ENCODE results near the gene COQ9. TPM values are rescaled to one million over a fixed set of nuclear protein-coding genes. Genes with fewer than 3 reads are reported as not detected.

The COQ9 gene
- total RNA-seq, 2 donors from 2014 or later, result 29.5 to 33.5 TPM

GRCh38 chr16:57479976-57480753, 32.9 kb downstream of the COQ9 start:
- DNase-seq (ENCODE audit: low spot score), result no peak
- H3K4me3 ChIP-seq, result peak overlapping the region; percentile 74
- peaks cover 2% of the 10 kb centered on the region for H3K36me3 ChIP-seq
- H3K27ac ChIP-seq, result peak overlapping the region; percentile 79 to 83
- peak; percentile 10 for ATAC-seq (ENCODE audit: insufficient number of reproducible peaks, low FRiP score, low read depth)
- no peaks in the 10 kb centered on the region for H3K9me3 ChIP-seq
- TF ChIP-seq, protein P1, sequence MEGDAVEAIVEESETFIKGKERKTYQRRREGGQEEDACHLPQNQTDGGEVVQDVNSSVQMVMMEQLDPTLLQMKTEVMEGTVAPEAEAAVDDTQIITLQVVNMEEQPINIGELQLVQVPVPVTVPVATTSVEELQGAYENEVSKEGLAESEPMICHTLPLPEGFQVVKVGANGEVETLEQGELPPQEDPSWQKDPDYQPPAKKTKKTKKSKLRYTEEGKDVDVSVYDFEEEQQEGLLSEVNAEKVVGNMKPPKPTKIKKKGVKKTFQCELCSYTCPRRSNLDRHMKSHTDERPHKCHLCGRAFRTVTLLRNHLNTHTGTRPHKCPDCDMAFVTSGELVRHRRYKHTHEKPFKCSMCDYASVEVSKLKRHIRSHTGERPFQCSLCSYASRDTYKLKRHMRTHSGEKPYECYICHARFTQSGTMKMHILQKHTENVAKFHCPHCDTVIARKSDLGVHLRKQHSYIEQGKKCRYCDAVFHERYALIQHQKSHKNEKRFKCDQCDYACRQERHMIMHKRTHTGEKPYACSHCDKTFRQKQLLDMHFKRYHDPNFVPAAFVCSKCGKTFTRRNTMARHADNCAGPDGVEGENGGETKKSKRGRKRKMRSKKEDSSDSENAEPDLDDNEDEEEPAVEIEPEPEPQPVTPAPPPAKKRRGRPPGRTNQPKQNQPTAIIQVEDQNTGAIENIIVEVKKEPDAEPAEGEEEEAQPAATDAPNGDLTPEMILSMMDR (IDR thresholded peaks at IDR 0.05), result no peak
- peaks cover 23 to 69% of the 10 kb centered on the region in 2 donors for H3K4me1 ChIP-seq (ENCODE audit: control insufficient read depth in 1 of 2, low read depth in 2 of 2)
- no peaks in the 10 kb centered on the region for H3K27me3 ChIP-seq (replicated peaks; ENCODE audit: insufficient read depth)

DNA sequence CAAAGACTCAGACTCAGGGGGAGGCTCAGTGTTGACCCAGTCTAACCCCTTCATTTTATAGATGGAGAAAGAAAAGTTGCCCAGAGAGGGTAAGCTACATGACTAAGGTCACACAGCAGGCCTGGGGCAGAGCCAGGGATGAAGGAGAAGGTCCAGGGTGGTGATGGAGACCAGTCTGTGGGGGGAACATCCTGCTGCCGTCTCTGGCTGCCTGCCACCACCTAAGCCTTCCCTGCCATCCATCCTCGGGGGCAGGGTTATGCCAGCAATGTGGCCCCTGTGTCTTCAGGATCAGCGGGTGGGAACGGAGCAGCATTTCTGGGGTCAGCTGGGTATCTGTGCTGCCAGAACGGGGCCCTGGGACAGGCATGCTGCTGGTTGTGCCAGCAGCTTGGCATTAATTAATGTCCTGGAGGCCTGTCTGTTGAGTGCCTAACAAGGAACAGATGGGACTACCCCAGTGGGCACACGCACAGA, 33.5 kb downstream of the COQ9 start:
- H3K4me1 ChIP-seq (ENCODE audit: control insufficient read depth in 1 of 2, low read depth in 2 of 2), result peaks cover 23 to 75% of the 10 kb centered on the region in 2 donors
- H3K27me3 ChIP-seq (replicated peaks; ENCODE audit: insufficient read depth), result no peaks in the 10 kb centered on the region
- no peaks in the 10 kb centered on the region for H3K9me3 ChIP-seq
- peak overlapping the region; percentile 79 to 83 for H3K27ac ChIP-seq
- DNase-seq (ENCODE audit: low spot score), result no peak
- TF ChIP-seq, protein P1 (IDR thresholded peaks at IDR 0.05), result no peak
- ATAC-seq (ENCODE audit: insufficient number of reproducible peaks, low FRiP score, low read depth), result no peak
- no peaks in the 10 kb centered on the region for H3K36me3 ChIP-seq
- H3K4me3 ChIP-seq, result no peak overlapping the region

- DNase-seq (ENCODE audit: low spot score), result no peak
- Histone ChIP-seq H3K27me3 (replicated peaks; ENCODE audit: insufficient read depth) (no peaks in the 10 kb centered on the region), H3K4me3 (no peak overlapping the region), H3K9me3 (no peaks in the 10 kb centered on the region), H3K36me3 (no peaks in the 10 kb centered on the region), H3K27ac (peak overlapping the region; percentile 79 to 83), H3K4me1 (ENCODE audit: control insufficient read depth in 1 of 2, low read depth in 2 of 2) (peaks cover 23 to 69% of the 10 kb centered on the region in 2 donors)
- ATAC-seq (ENCODE audit: insufficient number of reproducible peaks, low FRiP score, low read depth), result no peak
- TF ChIP-seq, protein P1 (IDR thresholded peaks at IDR 0.05), result no peak
These were observed 34.1 kb downstream of the COQ9 start for GRCh38 chr16:57481421-57481820.

- Histone ChIP-seq H3K4me3 (no peak overlapping the region), H3K27ac (no peak overlapping the region), H3K4me1 (ENCODE audit: control insufficient read depth in 1 of 2, low read depth in 2 of 2) (peaks cover 21 to 67% of the 10 kb centered on the region in 2 donors), H3K27me3 (replicated peaks; ENCODE audit: insufficient read depth) (no peaks in the 10 kb centered on the region), H3K9me3 (no peaks in the 10 kb centered on the region), H3K36me3 (no peaks in the 10 kb centered on the region)
- TF ChIP-seq, protein P1 (IDR thresholded peaks at IDR 0.05), result no peak
- no peak for ATAC-seq (ENCODE audit: insufficient number of reproducible peaks, low FRiP score, low read depth)
- no peak for DNase-seq (ENCODE audit: low spot score)
These were observed 35.7 kb downstream of the COQ9 start for GRCh38 chr16:57482845-57483545.

Data from thoracic aorta (tissue), 2 donors.